A673 (cell line): ENCODE data around the gene STK10. TPM values are rescaled to one million over a fixed set of nuclear protein-coding genes. Genes with fewer than 3 reads are reported as not detected.

Experiments used
- BruUV-seq: library from RNA; stranded (reverse); fragments of 400-500 nt; replicated peaks from 2 replicates; lab custom pipeline; 2021; lab: Mats Ljungman, UMichigan
- CTCF ChIA-PET: fragments of 300-600 bp; sonication (Branson Sonifier 250); formaldehyde crosslinking; loops from one replicate; lab custom pipeline; 2022; ENCODE audit warnings: antibody characterized with exemption; lab: Charles Lee
- POLR2A ChIA-PET: fragments of 300-600 bp; sonication (Branson Sonifier 250); formaldehyde crosslinking; loops from one replicate; lab custom pipeline; 2022; ENCODE audit warnings: antibody characterized with exemption; ENCODE audit not compliant: low non-redundant PET; lab: Charles Lee
- DNase-seq: peaks from one replicate; pipeline ENCODE4 v3.0.0-alpha.2; 2015; ENCODE audit warnings: low spot score
- H3K27ac ChIP-seq: fragments of 200-600 bp; sonication (generic); 2 replicates; pipeline ENCODE4 v1.5.1; 2016; ENCODE audit warnings: mixed run types, low read depth, mild to moderate bottlenecking, mixed read lengths, antibody characterized with exemption, low read length; ENCODE audit not compliant: poor library complexity, severe bottlenecking
- H3K27me3 ChIP-seq: fragments of 200-600 bp; sonication (generic); replicated peaks from 2 replicates; pipeline ENCODE4 v1.6.1; 2017; ENCODE audit warnings: mixed run types, low read depth, mild to moderate bottlenecking, mixed read lengths, antibody characterized with exemption, low read length; ENCODE audit not compliant: insufficient read depth, poor library complexity
- H3K36me3 ChIP-seq: fragments of 200-600 bp; sonication (generic); 2 replicates; pipeline ENCODE4 v1.6.1; 2016; ENCODE audit warnings: mixed run types, mild to moderate bottlenecking, mixed read lengths, antibody characterized with exemption, low read length; ENCODE audit not compliant: insufficient read depth, poor library complexity, severe bottlenecking
- H3K4me1 ChIP-seq: fragments of 200-600 bp; sonication (generic); 2 replicates; pipeline ENCODE4 v1.6.1; 2017; ENCODE audit warnings: mixed run types, mild to moderate bottlenecking, mixed read lengths, antibody characterized with exemption, low read length; ENCODE audit not compliant: insufficient read depth, poor library complexity, severe bottlenecking
- H3K4me3 ChIP-seq: fragments of 200-600 bp; sonication (generic); 2 replicates; pipeline ENCODE4 v1.5.1; 2016; ENCODE audit warnings: low read depth, mixed run types, mild to moderate bottlenecking, mixed read lengths, low read length; ENCODE audit not compliant: poor library complexity, severe bottlenecking
- H3K9me3 ChIP-seq: fragments of 200-600 bp; sonication (generic); 2 replicates; pipeline ENCODE4 v1.6.1; 2016; ENCODE audit warnings: mixed run types, low read depth, mild to moderate bottlenecking, mixed read lengths, antibody characterized with exemption, low read length; ENCODE audit not compliant: poor library complexity, severe bottlenecking
- CTCF ChIP-seq: fragments of 300-800, 200-600 bp; sonication (generic); conservative IDR thresholded peaks from 2 replicates; pipeline ENCODE4 v1.5.1; 2017; ENCODE audit warnings: low read depth, mild to moderate bottlenecking, antibody characterized with exemption, low read length, moderate library complexity, mixed read lengths
- EZH2 ChIP-seq: fragments of 200-600 bp; sonication (generic); IDR thresholded peaks from 2 replicates; pipeline ENCODE4 v1.6.1; 2017; ENCODE audit warnings: borderline replicate concordance, low read depth, mild to moderate bottlenecking, mixed read lengths, antibody characterized with exemption, low read length; ENCODE audit not compliant: poor library complexity, severe bottlenecking
- intact Hi-C: fragments of 100-400 bp; cut with micrococcal nuclease; formaldehyde crosslinking; loops from one replicate; pipeline ENCODE4 v1.10.0; 2022; ENCODE audit not compliant: unreplicated experiment
- total RNA-seq: library from RNA; stranded (reverse); gene quantifications from 2 replicates; pipeline ENCODE4 v1.2.3, GENCODE V29; 2021

STK10 gene
- total RNA-seq, 1 experiment from 2014 or later: 3.8 TPM

DNA sequence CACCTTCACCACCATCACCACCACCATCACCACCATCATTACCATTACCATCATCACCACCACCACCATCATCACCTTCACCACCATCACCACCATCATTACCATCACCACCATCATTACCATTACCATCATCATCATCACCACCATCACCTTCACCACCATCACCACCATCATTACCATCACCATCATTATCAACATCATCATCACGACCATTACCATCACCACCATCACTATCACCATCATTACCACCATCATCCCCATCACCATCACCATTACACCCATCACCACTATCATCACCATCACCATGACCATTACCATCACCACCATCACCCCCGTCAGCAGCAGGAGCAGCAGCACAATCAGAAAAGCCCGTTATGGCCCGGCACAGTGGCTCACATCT is 89.1 kb downstream of the STK10 start:
- intact Hi-C loops: no loop called here
- Histone ChIP-seq H3K36me3 (no peaks in the 10 kb centered on the region), H3K4me3 (no peak overlapping the region), H3K27ac (no peak overlapping the region), H3K27me3 (no peaks in the 10 kb centered on the region), H3K4me1 (no peaks in the 10 kb centered on the region), H3K9me3 (no peaks in the 10 kb centered on the region)
- TF ChIP-seq CTCF: no peak
- no peak for TF ChIP-seq EZH2
- no TSS peak for BruUV-seq
- POLR2A ChIA-PET: no interaction called here
- no peak for DNase-seq
- CTCF ChIA-PET: no interaction called here

GRCh38 chr5:172098046-172098445 is 90.0 kb downstream of the STK10 start:
- Histone ChIP-seq H3K4me3 (no peak overlapping the region), H3K36me3 (no peaks in the 10 kb centered on the region), H3K27me3 (no peaks in the 10 kb centered on the region), H3K4me1 (no peaks in the 10 kb centered on the region), H3K27ac (no peak overlapping the region), H3K9me3 (no peaks in the 10 kb centered on the region)
- TF ChIP-seq EZH2: no peak
- no TSS peak for BruUV-seq
- no peak for DNase-seq
- POLR2A ChIA-PET: interaction anchor here (0.7 kb wide), 1 partner anchor 1441 kb away, joined by 3 read pairs; no protein-coding TSS in a partner anchor
- intact Hi-C loops: no loop called here
- CTCF ChIA-PET: no interaction called here

DNA sequence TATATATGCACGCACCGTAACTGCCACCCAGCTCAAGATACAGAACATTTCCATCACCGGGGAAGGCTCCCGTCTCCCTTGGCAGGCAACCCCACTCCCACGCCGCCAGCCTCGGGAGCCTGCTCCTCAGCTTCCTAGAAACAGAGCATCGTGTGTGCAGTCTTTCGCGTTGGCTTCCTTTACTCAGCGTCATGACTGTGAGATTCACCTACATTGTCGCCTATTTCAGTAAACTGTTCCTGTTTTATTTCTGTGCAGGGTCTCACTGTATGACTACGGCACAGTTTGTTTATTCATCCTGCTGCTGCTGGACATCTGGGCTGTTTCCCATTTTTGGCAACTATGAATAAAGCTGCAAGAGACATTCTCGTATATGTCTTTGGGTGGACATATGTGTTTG is 90.7 kb downstream of the STK10 start:
- H3K36me3 ChIP-seq: no peaks in the 10 kb centered on the region
- H3K9me3 ChIP-seq: no peaks in the 10 kb centered on the region
- ChIA-PET POLR2A (interaction anchor here (0.7 kb wide), 1 partner anchor 1440 kb away, joined by 3 read pairs; no protein-coding TSS in a partner anchor), CTCF (no interaction called here)
- BruUV-seq: no TSS peak
- H3K27ac ChIP-seq: no peak overlapping the region
- H3K4me1 ChIP-seq: no peaks in the 10 kb centered on the region
- DNase-seq: no peak
- H3K4me3 ChIP-seq: no peak overlapping the region
- intact Hi-C loops: no loop called here
- H3K27me3 ChIP-seq: no peaks in the 10 kb centered on the region
- no peak for TF ChIP-seq EZH2
- TF ChIP-seq CTCF: no peak
